H9 (cell line): ENCODE results near the gene SNTG2. TPM values are rescaled to one million over a fixed set of nuclear protein-coding genes. Genes with fewer than 3 reads are reported as not detected.

Source experiments
- DNase-seq: peaks from one replicate; pipeline ENCODE4 v3.0.0-alpha.2; 2017
- H2AFZ ChIP-seq: one replicate; pipeline ENCODE4 v1.6.1; 2013; ENCODE audit warnings: mild to moderate bottlenecking, low read length, control low read depth, moderate library complexity
- H2AK5ac ChIP-seq: 2 replicates; pipeline ENCODE4 v1.6.1; 2013; ENCODE audit warnings: low read length, control low read depth, mixed read lengths; ENCODE audit not compliant: insufficient read length
- H2BK120ac ChIP-seq: one replicate; pipeline ENCODE4 v1.6.1; 2013; ENCODE audit warnings: low read depth, mild to moderate bottlenecking, low read length, control low read depth, inconsistent platforms; ENCODE audit not compliant: poor library complexity, severe bottlenecking
- H2BK12ac ChIP-seq: 2 replicates; pipeline ENCODE4 v1.6.1; 2013; ENCODE audit warnings: low read length, control low read depth, mixed read lengths, low read depth; ENCODE audit not compliant: insufficient read length
- H2BK15ac ChIP-seq: 2 replicates; pipeline ENCODE4 v1.6.1; 2013; ENCODE audit warnings: low read depth, low read length, control low read depth
- H2BK20ac ChIP-seq: one replicate; pipeline ENCODE4 v1.6.1; 2013; ENCODE audit warnings: low read depth, mild to moderate bottlenecking, low read length, control low read depth, inconsistent platforms; ENCODE audit not compliant: poor library complexity, severe bottlenecking
- H2BK5ac ChIP-seq: 2 replicates; pipeline ENCODE4 v1.6.1; 2013; ENCODE audit warnings: low read length, control low read depth, mixed read lengths; ENCODE audit not compliant: insufficient read length
- H3K14ac ChIP-seq: 2 replicates; pipeline ENCODE4 v1.6.1; 2013; ENCODE audit warnings: low read length, control low read depth; ENCODE audit not compliant: insufficient read depth
- H3K18ac ChIP-seq: 2 replicates; pipeline ENCODE4 v1.6.1; 2013; ENCODE audit warnings: low read depth, mild to moderate bottlenecking, mixed read lengths, low read length, control low read depth; ENCODE audit not compliant: insufficient read length
- H3K23ac ChIP-seq: 2 replicates; pipeline ENCODE4 v1.6.1; 2013; ENCODE audit warnings: low read length, control low read depth, mixed read lengths, low read depth; ENCODE audit not compliant: insufficient read length
- H3K23me2 ChIP-seq: 2 replicates; pipeline ENCODE4 v1.6.1; 2013; ENCODE audit warnings: low read depth, mild to moderate bottlenecking, mixed read lengths, low read length, control low read depth; ENCODE audit not compliant: insufficient read length, poor library complexity, severe bottlenecking
- H3K27ac ChIP-seq: 2 replicates; pipeline ENCODE4 v1.5.1; 2013; ENCODE audit warnings: low read length, control low read depth, mixed read lengths, low read depth; ENCODE audit not compliant: insufficient read length
- H3K27me3 ChIP-seq: 2 replicates; pipeline ENCODE4 v1.6.1; 2013; ENCODE audit warnings: low read length, control low read depth, inconsistent platforms; ENCODE audit not compliant: insufficient read depth
- H3K4ac ChIP-seq: 2 replicates; pipeline ENCODE4 v1.6.1; 2013; ENCODE audit warnings: low read depth, mild to moderate bottlenecking, control low read depth, inconsistent platforms, low read length, moderate library complexity
- H3K4me1 ChIP-seq: 2 replicates; pipeline ENCODE4 v1.6.1; 2013; ENCODE audit warnings: low read length, control low read depth, inconsistent platforms; ENCODE audit not compliant: insufficient read depth
- H3K4me2 ChIP-seq: 2 replicates; pipeline ENCODE4 v1.6.1; 2013; ENCODE audit warnings: low read length, control low read depth, mixed read lengths; ENCODE audit not compliant: insufficient read length, insufficient read depth
- H3K56ac ChIP-seq: 2 replicates; pipeline ENCODE4 v1.6.1; 2013; ENCODE audit warnings: low read depth, mild to moderate bottlenecking, mixed read lengths, low read length, control low read depth; ENCODE audit not compliant: insufficient read length
- H3K79me1 ChIP-seq: 2 replicates; pipeline ENCODE4 v1.6.1; 2013; ENCODE audit warnings: low read depth, mild to moderate bottlenecking, moderate library complexity, low read length, control low read depth, inconsistent platforms; ENCODE audit not compliant: insufficient read depth, poor library complexity, severe bottlenecking
- H3K79me2 ChIP-seq: 2 replicates; pipeline ENCODE4 v1.6.1; 2013; ENCODE audit warnings: low read length, control low read depth, inconsistent platforms; ENCODE audit not compliant: insufficient read depth
- H3K9ac ChIP-seq: 2 replicates; pipeline ENCODE4 v1.6.1; 2013; ENCODE audit warnings: low read length, control low read depth, mixed read lengths; ENCODE audit not compliant: insufficient read length; ENCODE audit errors: extremely low read depth
- H3K9me3 ChIP-seq: one replicate; pipeline ENCODE4 v1.6.1; 2013; ENCODE audit warnings: low read depth, low read length, inconsistent platforms; ENCODE audit not compliant: control insufficient read depth
- H3T11ph ChIP-seq: one replicate; pipeline ENCODE4 v1.6.1; 2013; ENCODE audit warnings: mild to moderate bottlenecking, low read length, control low read depth, inconsistent platforms
- H4K20me1 ChIP-seq: one replicate; pipeline ENCODE4 v1.6.1; 2013; ENCODE audit not compliant: control insufficient read depth, insufficient read length, insufficient read depth
- H4K5ac ChIP-seq: 2 replicates; pipeline ENCODE4 v1.6.1; 2013; ENCODE audit warnings: low read depth, mild to moderate bottlenecking, mixed read lengths, low read length, control low read depth; ENCODE audit not compliant: insufficient read length
- H4K8ac ChIP-seq: replicated peaks from 2 replicates; pipeline ENCODE4 v1.6.1; 2013; ENCODE audit warnings: low read length, control low read depth, mixed read lengths, low read depth; ENCODE audit not compliant: insufficient read length
- H4K91ac ChIP-seq: 2 replicates; pipeline ENCODE4 v1.6.1; 2013; ENCODE audit warnings: low read depth, mild to moderate bottlenecking, moderate library complexity, mixed read lengths, low read length, control low read depth; ENCODE audit not compliant: insufficient read length
- H3K27ac Mint-ChIP-seq, 3 experiments: 2 replicates in 2 of 3; 3 replicates in 1 of 3; pipeline ENCODE4 v1.8.0; 2020 to 2021; ENCODE audit warnings: mixed read lengths in 3 of 3, mild to moderate bottlenecking in 1 of 3, moderate library complexity in 1 of 3
- H3K27me3 Mint-ChIP-seq: 2 replicates; pipeline ENCODE4 v1.8.0; 2021; ENCODE audit warnings: low read depth, mild to moderate bottlenecking, moderate library complexity, mixed read lengths
- H3K36me3 Mint-ChIP-seq, 3 experiments: 2 replicates in 2 of 3; 3 replicates in 1 of 3; pipeline ENCODE4 v1.8.0; 2020 to 2021; ENCODE audit warnings: low read depth in 3 of 3, mixed read lengths in 3 of 3; ENCODE audit not compliant: insufficient read depth in 1 of 3
- H3K4me1 Mint-ChIP-seq, 2 experiments: 2 replicates each; pipeline ENCODE4 v1.8.0; 2020; ENCODE audit warnings: mixed read lengths in 2 of 2
- H3K4me3 Mint-ChIP-seq, 2 experiments: 2 replicates in 1 of 2; 3 replicates in 1 of 2; pipeline ENCODE4 v1.8.0; 2020 to 2021; ENCODE audit warnings: mild to moderate bottlenecking in 2 of 2, mixed read lengths in 2 of 2, moderate library complexity in 1 of 2
- H3K9me3 Mint-ChIP-seq, 2 experiments: 2 replicates in 1 of 2; 3 replicates in 1 of 2; pipeline ENCODE4 v1.8.0; 2020; ENCODE audit warnings: mild to moderate bottlenecking in 2 of 2, mixed read lengths in 2 of 2, moderate library complexity in 1 of 2
- CTCF ChIP-seq: fragments of 200-600 bp; sonication (generic); conservative IDR thresholded peaks from 3 replicates; pipeline ENCODE4 v1.8.0; 2021; ENCODE audit warnings: antibody characterized with exemption, mild to moderate bottlenecking
- WGBS: extraction: QIAGEN DNeasy Blood & Tissue Kit; methylation state at CpG from one replicate; pipeline ENCODE4 v1.1.7; 2013; ENCODE audit warnings: missing lambda C conversion rate, low lambda C conversion rate, mixed read lengths; ENCODE audit not compliant: insufficient read length; ENCODE audit errors: extremely low coverage; 5-methylcytosine and 5-hydroxymethylcytosine counted together
- total RNA-seq: library from RNA; stranded (reverse); gene quantifications from 2 replicates; pipeline ENCODE4 v1.2.1, GENCODE V29; 2021

Gene SNTG2
- total RNA-seq, 1 experiment from 2014 or later, result 13.2 TPM

DNA sequence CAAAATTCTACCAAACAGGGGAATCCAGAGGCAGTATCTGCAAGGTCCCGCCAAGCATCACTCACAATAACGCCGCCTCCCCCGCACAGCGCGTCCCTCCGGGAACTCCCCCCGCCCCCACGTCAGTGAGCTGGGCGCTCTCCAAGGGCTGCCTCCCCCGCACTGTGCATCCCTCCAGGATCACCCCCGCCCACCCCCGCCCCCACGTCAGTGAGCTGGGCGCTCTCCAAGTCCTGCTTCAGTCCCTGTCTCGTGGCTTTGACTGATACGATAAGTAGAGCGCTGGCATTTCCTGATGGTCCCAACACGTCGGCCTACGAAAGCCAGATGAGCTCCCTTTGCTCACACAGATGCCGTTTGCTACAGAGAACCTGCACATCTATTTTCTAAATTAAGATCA, 331.9 kb downstream of the SNTG2 start:
- no peak overlapping the region for H4K5ac ChIP-seq
- H3K4me3 Mint-ChIP-seq, result no peak overlapping the region
- no peak for TF ChIP-seq CTCF
- no peak overlapping the region for H2BK20ac ChIP-seq
- H3K79me2 ChIP-seq, result no peaks in the 10 kb centered on the region
- H3K23me2 ChIP-seq, result no peaks in the 10 kb centered on the region
- no peaks in the 10 kb centered on the region for H3K27me3 ChIP-seq
- H4K20me1 ChIP-seq, result no peaks in the 10 kb centered on the region
- no peak overlapping the region for H2BK120ac ChIP-seq
- H3K4me1 ChIP-seq, result no peaks in the 10 kb centered on the region; the same call in 1 of the 2 replicates
- H3K27me3 Mint-ChIP-seq, result 0 out of 2 replicates have a peak, but pooled peaks cover 3% of the 10 kb centered on the region
- no peak overlapping the region for H3K23ac ChIP-seq
- peaks cover 8 to 12% of the 10 kb centered on the region in 2 experiments for H3K4me1 Mint-ChIP-seq
- H3K79me1 ChIP-seq, result no peaks in the 10 kb centered on the region
- no peak overlapping the region for H3K18ac ChIP-seq
- H3K4me2 ChIP-seq, result no peak overlapping the region
- H4K91ac ChIP-seq, result no peak overlapping the region
- no peak overlapping the region for H2AFZ ChIP-seq
- no peak overlapping the region for H3T11ph ChIP-seq
- no peaks in the 10 kb centered on the region for H3K36me3 Mint-ChIP-seq
- H3K56ac ChIP-seq, result no peak overlapping the region
- H3K27ac Mint-ChIP-seq, result no peak overlapping the region
- H3K9me3 ChIP-seq, result no peaks in the 10 kb centered on the region
- H4K8ac ChIP-seq, result no peak overlapping the region
- H3K9me3 Mint-ChIP-seq, result no peaks in the 10 kb centered on the region
- H2BK5ac ChIP-seq, result no peak overlapping the region
- no CpG with 5 or more reads among the region's 22 CpGs for WGBS
- H2BK15ac ChIP-seq, result no peak overlapping the region
- DNase-seq, result no peak
- no peak overlapping the region for H3K4ac ChIP-seq
- H3K9ac ChIP-seq, result no peak overlapping the region
- no peak overlapping the region for H2AK5ac ChIP-seq
- H2BK12ac ChIP-seq, result no peak overlapping the region
- H3K27ac ChIP-seq, result no peak overlapping the region
- H3K14ac ChIP-seq, result no peak overlapping the region
